ENCODE measurements around the gene IGF2BP3.

Gene IGF2BP3

DNA sequence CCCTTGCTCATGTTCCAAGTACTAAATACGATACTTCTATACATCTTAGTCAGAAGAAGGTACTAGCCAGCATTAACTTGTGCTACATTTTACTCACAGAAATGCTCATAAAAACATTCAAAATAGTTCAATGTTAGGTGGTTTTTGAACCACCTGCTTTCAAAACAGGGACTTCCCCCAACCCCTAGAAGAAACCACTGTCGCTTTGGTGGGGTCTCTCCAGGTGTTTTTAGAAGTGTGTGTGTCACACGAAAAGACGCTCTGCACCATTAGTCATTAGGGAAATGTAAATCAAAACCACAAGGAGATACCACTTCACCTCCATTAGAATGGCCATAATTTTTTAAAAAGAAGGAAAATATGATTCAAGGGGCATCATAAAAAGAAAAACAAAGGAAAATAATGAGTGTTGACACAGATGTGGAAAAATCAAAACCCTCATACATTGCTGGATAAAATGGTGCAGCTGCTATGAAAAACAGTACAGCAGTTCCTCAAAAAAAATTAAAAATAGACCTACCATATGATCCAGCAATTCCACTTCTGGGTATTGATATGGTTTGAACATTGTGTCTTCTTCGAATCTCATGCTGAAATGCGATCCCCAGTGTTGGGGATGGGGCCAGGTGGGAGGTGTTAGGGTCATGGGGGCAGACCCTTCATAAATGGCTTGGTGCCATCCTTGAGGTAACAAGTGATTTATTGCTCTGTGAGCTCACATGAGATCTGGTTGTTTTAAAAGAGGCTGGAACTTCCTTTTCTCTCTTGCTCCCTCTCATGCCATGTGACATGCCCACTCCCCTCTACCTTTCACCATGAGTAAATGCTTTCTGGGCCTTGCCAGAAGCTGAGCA, 96.9 kb downstream of the IGF2BP3 start:
- DNase-seq = no peak

DNA sequence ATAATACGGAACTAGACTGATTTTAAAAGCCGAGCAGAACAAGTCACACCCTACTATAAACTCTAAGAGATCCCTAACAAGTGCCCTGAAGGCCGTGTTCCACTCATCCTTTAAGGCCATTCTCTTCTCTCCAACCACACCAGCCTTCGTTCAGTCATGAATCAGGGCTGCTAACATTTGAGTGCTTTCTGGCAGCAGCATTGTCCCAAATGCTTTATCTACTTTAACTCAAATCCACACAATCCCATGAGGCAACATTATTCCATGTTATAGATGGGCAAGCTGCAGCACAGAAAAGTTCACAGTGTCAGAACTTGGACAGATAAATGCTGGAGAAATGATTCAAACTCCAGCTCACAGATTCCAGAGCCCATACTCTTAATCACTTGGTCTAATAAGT, 97.7 kb downstream of the IGF2BP3 start:
- no peak for DNase-seq

DNA sequence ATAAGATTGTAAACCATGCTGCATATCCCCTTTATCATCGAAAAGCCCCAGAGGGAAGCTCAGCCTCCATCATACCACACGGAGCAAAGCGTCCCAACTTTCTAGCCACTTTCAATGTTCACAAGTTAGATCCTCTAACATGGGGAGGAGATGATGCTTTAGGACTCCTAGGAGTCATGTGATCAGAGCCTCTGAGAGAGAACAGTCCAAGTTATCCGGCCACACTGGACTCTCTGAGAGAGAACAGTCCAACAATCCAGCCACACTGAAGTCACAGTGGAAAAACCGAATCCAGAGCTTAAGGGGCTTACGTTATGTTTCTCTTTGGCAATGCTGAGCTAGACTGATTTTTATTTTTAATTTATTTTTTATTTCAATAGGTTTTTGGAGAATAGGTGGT, 98.6 kb downstream of the IGF2BP3 start:
- DNase-seq = no peak

DNA sequence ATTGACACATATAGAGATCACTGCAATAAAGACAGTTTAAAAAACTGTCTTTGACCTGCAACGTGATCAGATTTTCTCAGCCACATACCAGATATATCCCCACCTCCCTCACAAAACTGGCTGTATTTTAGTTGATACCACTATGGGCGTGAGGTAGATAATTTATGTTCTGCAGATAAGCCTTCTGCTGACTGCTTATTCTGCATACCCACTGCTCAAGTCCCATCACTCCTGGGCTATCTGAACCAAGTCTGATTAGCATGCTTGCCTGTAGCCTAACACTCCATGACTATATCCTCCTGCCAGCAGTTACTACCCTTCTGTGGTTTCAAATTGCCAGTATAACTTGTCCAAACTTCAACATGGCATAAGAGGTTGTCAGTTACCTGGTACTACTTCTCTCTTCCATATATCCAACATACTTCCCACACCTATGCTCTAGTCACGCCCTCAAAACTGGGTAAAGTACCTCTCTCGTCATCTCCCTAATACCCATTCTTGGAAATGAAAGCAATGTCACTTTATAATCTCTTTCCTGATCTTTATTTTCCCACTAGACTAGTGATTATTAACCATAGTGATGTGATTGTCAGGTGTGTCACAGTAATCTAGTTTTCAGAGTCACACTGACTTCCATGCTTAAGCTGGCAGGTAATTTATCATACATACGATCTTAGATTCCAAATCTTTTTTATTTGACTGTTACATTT, 100.4 kb downstream of the IGF2BP3 start:
- no peak for DNase-seq

DNA sequence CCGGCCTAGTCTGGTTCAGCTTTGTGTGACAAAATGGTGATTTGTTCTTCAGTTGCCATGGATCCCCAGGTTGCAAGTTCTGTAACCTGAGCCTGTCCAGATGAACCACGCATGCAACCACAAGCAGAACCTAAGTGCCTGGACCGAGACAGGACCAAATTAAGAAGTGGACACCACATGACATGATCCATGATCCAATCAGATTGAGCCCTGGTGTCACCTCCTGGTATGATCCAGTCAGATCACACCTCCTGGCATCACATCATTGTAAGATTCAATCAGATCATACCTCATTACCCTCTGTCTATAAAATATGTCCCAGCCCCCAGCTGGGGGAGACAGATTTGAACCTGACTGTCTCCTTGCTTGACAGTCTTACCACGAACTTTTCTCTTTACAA, 101.2 kb downstream of the IGF2BP3 start:
- no peak for DNase-seq

DNA sequence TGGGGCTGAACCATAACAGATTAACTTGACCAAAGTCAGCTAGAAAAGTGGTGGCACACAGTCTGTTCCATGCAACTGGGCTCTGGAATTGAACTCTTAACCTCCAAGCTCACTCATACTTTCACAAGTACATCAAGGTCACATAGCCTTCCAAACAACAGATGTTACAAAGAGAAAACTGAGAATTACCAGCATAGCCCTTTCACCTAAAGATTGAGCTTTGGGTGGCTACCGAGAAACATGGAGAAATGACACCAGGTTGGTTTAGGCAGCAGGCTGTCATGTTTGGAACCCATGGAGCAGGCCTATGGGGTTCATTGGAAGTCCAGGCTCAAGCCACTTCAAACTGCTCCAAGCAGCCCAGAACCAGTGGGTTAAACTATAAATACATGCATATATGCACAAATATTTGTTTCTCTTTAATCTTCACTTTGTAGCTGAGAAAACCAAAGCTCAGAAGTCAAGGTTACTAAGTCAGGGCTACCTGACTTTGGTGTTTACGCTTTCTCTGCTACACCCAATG, 112.1 kb downstream of the IGF2BP3 start:
- no peak for DNase-seq

DNA sequence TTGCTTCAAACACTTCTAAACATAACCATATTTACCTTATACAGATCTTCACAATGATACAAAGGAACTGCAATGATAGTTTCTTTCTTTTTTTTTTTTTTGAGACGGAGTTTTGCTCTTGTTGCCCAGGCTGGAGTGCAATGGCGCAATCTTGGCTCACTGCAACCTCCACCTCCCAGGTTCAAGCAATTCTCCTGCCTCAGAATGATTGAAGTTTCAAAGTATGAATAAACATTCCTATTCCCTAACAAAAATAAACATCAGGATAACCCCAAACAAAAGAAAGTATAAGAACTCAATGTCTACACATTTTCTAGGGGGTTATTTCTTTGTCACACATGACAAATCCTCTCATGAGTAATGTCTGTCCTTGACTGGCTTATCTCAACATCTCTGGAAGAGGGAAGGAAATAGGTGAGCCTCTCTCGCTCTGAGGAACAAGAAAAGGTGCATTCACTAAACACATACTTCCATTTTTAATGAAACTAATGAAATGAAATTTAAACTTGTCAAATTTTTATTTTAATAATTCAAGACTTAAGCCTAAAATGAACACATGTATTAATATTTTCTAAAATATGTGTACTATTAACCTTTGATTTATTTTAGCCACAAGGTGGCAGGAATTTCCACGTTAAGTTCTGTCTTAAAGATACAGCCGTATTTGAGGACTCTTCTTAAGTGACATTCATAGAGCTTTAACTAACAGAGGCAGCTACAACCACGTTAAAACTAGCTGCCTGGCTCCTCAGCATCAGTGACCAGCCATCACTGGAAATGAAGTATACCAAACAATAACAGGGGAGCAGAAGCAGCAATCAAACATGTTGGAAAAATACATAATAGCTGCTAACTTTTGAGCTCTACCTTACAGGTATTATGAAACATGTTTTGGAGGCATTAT, 112.8 kb downstream of the IGF2BP3 start:
- no peak for DNase-seq

DNA sequence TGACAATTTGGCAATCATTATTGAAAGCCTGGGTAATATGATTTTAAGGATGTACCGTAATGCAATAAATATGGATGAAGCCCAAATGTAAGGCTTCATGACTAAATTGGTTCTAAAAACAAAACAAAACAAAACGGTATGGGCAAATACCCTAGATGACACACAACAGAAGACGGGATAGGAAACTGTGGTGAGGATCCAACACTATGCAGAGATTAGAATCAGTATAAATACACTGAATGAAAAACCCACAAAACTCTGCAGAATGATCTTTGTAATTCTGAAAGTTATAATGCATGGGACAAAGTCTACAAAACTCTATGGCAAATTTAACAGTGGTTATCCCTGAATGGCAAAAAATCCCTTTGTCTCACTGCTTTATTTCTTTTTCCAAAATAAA, 113.6 kb downstream of the IGF2BP3 start:
- DNase-seq = no peak

DNA sequence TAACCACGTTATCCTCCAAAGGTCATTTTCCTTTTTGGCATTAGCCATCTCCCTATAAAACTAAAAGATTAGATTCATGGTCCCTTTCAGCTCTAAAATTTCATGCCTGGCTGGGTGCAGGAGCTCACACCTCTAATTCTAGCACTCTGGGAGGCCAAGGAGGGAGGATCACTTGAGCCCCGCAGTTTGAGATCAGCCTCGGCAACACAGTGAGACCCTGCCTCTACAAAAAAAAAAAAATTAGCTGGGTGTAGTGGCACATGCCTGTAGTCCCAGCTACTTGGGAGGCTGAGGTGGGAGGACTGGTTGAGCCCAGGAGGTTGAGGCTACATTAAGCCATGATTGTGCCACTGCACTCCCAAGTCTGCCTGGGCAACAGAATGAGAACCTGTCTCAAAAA, 114.1 kb downstream of the IGF2BP3 start:
- DNase-seq = no peak

DNA sequence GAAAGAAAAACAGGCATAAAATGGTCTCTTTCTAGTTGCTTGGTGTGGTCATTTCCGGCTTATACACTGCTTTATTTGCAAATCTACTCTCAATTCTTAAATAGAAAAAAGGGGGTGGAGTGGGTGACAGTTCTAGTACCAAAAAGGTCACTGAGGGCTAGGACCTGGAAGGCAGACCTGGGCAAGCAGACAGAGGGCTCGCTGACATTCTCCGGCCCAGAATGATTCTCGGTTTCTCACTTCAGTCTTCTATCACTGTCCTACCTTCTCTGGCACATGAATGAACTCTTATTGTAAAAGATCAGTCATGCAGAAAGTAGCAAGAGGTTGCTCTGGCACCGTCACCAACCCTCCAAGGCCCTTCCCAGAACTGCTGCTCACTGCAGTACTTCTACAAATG, 117.1 kb downstream of the IGF2BP3 start:
- DNase-seq = no peak

DNA sequence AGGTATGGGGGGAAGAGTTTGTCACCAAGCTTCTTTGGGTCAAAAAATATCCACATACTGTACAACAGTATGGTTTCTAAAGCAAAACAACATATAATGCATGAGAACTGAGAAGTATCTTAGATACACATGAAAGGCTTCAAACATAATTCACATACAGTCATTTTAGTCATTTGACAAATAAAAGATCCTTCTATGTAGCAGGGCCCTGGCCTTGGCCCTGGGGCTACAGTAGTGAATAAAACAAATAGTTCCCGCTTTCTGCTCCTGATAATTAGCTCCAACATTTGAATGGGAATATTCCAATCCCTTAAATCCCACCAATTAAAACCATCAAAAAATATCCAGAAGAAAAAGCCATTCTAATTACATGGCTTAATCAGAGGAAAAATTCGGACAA, 119.8 kb downstream of the IGF2BP3 start:
- no peak for DNase-seq

DNA sequence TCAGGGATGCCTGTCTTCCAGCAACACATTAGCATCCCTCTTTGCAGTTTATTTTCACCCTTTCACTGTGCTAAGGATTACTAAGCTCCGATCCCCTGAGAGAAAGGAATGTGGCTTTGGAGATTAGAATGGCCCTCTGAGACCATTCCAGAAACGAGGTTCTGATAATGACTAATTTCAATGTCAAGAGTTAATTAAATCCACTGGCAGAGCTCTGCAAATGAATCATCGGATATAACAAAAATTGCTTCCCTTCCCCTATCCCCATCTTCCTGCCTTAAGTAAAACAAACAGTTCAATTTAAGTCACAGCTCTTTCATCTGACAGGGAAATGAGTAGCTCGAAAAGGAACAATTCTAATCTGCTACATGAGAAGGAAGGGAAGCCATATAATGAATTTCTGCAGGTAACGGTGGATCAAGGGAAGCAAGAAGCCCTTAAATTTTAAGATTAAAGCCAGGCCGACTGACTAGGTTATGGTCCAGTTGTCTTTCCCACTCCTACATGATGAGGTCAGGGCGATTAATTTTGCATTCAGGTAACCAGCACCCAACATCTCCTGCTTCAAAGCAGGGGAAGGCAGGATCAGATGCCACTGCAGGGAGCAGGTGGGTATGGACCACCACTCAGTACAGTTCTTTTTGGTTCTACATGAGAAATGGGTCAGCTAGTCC, 120.7 kb downstream of the IGF2BP3 start:
- DNase-seq = no peak

DNA sequence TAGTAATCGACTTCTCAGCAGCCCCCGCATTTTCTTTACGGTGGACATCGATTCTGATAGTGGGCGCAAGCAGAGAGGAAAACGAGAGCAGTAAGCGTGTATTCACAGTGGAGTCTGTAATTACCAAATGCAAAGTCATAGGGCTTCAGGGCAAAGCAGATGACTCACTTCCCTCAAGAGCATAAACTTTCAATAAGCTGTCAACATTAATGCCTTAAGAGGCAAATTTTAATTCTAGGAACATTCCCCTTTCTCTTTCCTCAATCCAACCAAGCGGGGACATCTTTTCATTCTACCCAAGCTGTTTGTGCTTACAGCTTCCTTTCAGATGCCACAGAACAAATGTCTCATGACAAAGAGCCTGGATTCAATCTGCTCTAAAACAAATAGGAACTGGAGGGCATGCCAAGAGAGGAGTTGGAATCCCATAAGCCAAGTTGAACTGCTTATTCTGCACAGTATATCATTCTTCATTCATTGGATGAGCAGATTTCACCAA, 122.6 kb downstream of the IGF2BP3 start:
- DNase-seq = no peak

DNA sequence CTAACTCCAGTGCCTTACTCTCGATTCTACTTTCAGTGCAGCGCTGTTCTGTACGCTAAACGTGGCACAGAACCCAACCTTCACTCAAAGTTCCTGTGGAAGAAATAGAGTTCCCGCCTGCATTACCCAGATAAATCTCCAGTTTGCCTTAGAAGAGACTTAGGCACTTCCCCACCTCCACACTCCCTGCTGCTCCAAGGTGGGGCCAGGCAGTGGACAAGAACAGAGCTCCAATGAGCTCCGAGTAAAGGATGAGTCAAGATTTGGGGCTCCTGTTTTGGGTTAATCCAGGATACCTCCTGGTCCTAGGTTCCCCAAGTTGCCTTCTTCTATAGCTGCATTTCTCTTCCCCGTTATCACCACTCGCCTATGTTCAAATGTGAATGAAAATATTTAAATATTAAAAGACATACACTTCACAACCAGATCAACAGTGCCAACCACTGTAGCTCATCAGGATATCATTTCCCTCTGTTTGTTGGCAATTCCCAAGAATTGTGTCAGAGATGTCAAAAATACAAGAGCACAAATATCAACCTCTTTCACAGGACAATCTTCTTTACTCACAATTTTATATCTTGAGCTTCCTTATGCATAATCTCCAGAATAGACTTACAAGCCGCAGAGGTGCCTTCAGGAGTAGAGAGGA, 123.1 kb downstream of the IGF2BP3 start:
- DNase-seq = no peak

DNA sequence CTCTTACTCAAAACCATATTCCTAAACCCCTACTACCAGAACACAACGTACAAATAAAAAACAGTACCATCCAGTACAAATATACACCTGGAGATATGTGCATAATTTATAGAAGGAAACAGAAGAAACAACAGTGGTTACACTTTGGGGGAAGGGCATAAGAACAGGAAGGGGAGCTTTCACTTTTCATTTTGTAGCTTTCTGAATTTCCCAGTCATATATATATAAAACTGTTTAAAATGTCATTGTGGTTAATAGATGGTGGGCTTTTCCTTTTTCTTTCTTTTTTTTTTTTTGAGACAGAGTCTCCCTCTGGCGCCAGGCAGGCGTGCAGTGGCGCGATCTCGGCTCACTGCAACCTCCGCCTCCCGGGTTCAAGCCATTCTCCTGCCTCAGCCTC, 124.0 kb downstream of the IGF2BP3 start:
- DNase-seq = no peak

DNA sequence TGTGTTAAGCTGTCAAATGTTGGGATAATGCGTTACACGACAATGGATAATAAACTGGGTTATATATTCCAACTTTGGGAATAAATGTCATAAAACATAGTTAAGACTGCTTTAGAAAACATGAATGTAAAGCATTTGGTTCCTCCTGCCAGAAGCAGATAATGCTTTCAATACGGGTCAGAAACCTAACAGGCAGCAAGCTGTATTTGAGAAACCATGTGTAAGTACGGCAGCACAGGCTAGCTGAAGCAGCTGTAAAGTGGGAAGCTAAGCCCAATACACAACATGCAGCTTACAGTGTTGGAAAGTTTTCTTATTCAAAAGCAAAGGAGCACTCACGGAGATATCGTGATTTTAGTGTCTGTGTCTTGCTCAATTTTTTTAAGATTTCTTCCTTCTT, 124.7 kb downstream of the IGF2BP3 start:
- no peak for DNase-seq

DNA sequence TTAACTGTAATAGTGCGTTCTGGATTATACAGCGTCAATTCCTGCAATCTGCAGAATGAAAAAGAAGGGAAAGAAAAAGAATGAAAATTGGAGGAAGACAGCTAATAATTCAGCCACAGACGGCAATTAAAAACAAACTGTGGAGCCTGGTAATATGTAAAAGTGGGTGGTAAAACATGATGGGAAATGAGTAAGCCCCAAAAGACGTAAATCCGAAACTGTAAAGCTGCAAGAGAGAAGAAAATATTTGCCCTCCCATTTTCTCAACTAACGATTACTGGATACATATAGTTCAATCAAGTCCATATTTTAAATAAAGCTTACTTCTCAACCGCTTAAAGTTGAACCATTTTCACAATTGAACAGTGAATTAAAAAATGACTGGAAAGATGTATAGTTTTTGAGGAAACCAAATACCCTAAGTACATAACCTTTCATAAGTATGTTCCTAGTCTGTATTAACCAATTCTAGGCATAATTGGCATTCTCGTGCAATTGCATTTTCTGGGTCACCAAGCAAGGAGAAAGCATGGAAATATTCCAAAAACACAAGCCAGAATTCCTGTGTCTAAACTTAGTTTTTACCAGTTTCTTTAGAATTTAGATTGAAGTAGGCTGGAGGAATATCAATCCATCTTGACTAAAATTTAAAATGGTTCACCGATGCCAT, 126.3 kb downstream of the IGF2BP3 start:
- DNase-seq = no peak

DNA sequence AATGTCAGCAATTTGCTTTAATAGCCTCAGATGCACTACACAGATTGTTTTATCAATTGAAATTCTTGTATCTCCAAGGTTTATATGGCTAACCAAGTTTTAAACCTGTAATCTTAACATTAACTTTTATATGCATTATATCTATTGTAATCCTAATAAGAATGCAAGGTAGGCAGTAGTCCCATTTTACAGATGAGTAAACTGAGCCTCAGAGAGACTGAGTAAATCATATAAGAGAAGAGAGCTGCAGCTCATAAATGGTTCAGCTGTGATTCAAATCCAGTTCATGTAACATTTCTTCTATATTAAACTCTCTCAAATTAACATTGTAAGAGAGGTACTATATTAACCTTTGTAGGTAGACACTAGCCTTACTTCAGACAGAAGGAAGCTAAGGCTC, 127.2 kb downstream of the IGF2BP3 start:
- DNase-seq = no peak

DNA sequence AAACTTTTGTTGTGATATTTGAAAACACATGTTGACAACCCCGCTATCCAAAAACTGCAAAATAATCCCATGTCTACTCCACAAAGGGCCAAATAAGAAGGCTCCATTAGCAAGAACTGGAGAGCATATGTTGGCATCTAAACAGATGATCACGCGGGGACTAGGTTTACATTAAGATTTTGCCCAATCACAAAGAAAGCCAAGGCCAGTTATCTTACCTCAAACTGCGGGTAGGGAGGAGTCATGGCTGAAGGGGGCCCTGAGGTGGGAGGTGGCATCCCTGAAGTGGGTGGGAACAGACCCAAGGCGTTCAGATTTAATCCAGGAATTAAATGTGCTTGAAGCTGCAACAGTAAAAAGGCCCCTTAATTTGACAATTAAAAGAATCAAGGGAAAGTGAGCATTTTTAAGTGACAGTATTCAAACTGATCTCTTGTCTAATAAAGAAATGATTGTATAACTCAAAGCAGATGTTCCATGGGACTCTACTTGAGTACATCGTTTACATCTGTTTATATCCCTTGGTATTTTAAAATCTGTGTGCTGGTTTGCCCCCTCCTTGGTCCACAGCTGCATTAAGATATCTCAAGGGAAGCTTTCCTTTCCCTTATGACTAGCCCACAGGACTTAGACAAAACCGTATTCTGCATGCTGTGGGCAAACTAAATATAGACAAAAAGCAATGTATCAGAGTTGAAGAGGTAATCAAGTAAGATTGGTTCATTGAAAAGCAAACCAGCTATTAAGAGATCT, 128.3 kb downstream of the IGF2BP3 start:
- DNase-seq = no peak

DNA sequence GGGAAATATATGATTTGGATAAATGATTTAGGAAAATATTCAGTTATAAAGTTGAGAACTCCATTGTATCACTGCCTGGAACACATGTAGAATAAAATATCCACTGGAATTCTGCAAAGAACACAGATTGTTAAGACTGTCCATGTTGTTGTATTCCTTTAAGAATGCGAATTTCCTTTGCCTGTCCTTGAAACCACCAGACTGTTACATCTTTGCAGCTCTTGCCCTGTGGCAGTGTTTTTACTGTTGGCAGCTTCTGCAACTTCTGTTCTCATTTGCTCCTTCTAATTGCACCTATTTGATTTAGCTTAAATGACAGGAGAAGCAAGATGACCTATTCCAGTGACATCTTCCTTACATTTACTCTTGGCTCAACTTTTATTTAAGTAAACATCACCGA, 131.4 kb downstream of the IGF2BP3 start:
- DNase-seq = no peak

DNA sequence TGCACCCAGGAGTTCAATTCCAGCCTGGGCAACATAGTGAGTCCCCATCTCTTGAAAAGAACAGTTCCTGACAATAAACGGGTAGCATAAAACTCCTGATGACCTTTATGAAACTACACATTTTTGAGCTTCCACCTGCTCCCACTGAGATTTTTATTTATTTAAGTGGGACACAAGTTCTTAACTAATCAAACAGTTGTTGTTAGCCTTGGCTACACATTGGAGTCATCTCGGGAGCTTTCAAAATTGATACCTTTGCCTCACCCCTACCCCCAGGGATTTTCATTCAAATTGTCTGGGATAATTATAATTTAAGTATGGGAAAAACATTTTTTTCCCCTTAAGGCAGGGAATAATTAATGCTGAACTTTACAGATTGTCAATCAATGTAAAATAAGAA, 131.9 kb downstream of the IGF2BP3 start:
- DNase-seq = no peak
